Left forelimb (tissue), 1 donor: ENCODE measurements around the gene SLC39A2.
A peak's percentile ranks its signal among the peaks of the same experiment; 100 is the strongest.
"Not testable (repeated sequence)": the region's sequence is repeated elsewhere in the genome, so short reads cannot be mapped to it uniquely, and the experiment has no call there.

Experiments used
- DNase-seq: peaks from one replicate; pipeline ENCODE4 v3.0.0-alpha.2; 2018; ENCODE audit warnings: low spot score

The SLC39A2 gene

GRCh38 chr14:20998674-20999366 lies at the start of gene SLC39A2:
Gene SLC39A2, plus strand, starts transcription at chr14:20999293. Its CDS starts 154 bp downstream, at chr14:20999447.
- DNase-seq, result no peak

- not testable (repeated sequence) for DNase-seq
Observed at GRCh38 chr14:20954736-20955537, 44.2 kb upstream of the SLC39A2 start, which contains the start of gene RNASE2. Gene RNASE2, plus strand, starts transcription at chr14:20955487. Its CDS starts 285 bp downstream, at chr14:20955772.

- not testable (repeated sequence) for DNase-seq
Observed at GRCh38 chr14:20955538-20955873, 43.6 kb upstream of the SLC39A2 start.

GRCh38 chr14:20956376-20956976 lies 42.6 kb upstream of the SLC39A2 start:
- DNase-seq, result no peak

- DNase-seq, result not testable (repeated sequence)
Observed at GRCh38 chr14:20958946-20959345, 40.1 kb upstream of the SLC39A2 start.

- no peak for DNase-seq
Observed at GRCh38 chr14:20969336-20969735, 29.8 kb upstream of the SLC39A2 start.

- DNase-seq, result no peak
Observed at GRCh38 chr14:20970647-20970982, 28.5 kb upstream of the SLC39A2 start.

- DNase-seq, result peak; percentile 89
Observed at GRCh38 chr14:20970983-20971704, 27.9 kb upstream of the SLC39A2 start.

- DNase-seq, result no peak
Observed at GRCh38 chr14:20971705-20972021, 27.4 kb upstream of the SLC39A2 start.

- no peak for DNase-seq
Observed at GRCh38 chr14:20973501-20973900, 25.6 kb upstream of the SLC39A2 start.

- no peak for DNase-seq
Observed at GRCh38 chr14:20976291-20976690, 22.8 kb upstream of the SLC39A2 start.

- no peak for DNase-seq
Observed at GRCh38 chr14:20978687-20979086, 20.4 kb upstream of the SLC39A2 start.

GRCh38 chr14:20980906-20981305 lies 18.2 kb upstream of the SLC39A2 start:
- no peak for DNase-seq

- DNase-seq, result no peak
Observed at GRCh38 chr14:20982646-20983369, 16.3 kb upstream of the SLC39A2 start.

GRCh38 chr14:20985650-20986049 lies 13.4 kb upstream of the SLC39A2 start:
- not testable (repeated sequence) for DNase-seq

- no peak for DNase-seq
Observed at GRCh38 chr14:20986811-20987210, 12.3 kb upstream of the SLC39A2 start.

GRCh38 chr14:20988717-20989470 lies 10.2 kb upstream of the SLC39A2 start:
- DNase-seq, result no peak

GRCh38 chr14:20989471-20989786 lies 9.7 kb upstream of the SLC39A2 start:
- no peak for DNase-seq

GRCh38 chr14:20989787-20990600 lies 9.1 kb upstream of the SLC39A2 start, which contains the start of gene METTL17:
Gene METTL17, plus strand, starts transcription at chr14:20989980. Its CDS starts 23 bp downstream, at chr14:20990003.
- peak; percentile 91 for DNase-seq

- no peak for DNase-seq
Observed at GRCh38 chr14:20996521-20996920, 2.6 kb upstream of the SLC39A2 start.
